HEK293T (cell line): ENCODE measurements around the gene SPAAR.

Experiments
- ELF4 ChIP-seq: fragments of 450-650 bp; IDR thresholded peaks from 2 replicates; pipeline ENCODE4 v1.6.1; 2017; ENCODE audit warnings: antibody characterized with exemption
- FOXM1 ChIP-seq: fragments of 450-650 bp; IDR thresholded peaks from 2 replicates; pipeline ENCODE4 v1.6.1; 2017; ENCODE audit warnings: mild to moderate bottlenecking, borderline replicate concordance
- SP1 ChIP-seq: fragments of 450-650 bp; IDR thresholded peaks from 2 replicates; pipeline ENCODE4 v1.6.1; 2017
- ZNF384 ChIP-seq: fragments of 450-650 bp; IDR thresholded peaks from 2 replicates; pipeline ENCODE4 v1.6.1; 2016

DNA sequence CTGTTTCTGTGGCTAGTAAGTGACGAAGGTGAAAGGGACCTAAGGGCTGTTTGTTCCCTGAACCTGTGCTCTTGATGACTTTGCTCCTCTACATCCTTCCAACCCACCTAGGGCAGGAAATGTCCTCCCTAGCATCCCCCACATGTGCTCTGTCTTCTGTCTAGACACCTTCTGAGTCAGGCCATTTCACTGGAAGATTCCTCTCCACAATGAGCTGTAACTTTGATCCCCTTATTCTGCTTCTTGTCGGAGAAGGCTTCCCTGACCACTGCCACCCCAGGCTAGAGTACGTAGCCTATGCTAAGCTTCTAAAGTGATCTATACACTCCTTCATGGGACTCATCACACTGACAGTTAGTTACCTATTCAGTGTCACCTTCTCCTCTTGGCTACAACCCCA is 21.7 kb downstream of the SPAAR start:
- TF ChIP-seq ELF4 (no peak), SP1 (no peak), FOXM1 (no peak), ZNF384 (no peak)
